IPS-NIHi7 (cell line): Measurements from ENCODE around the gene PRSS22.
"Not testable (repeated sequence)": the region's sequence is repeated elsewhere in the genome, so short reads cannot be mapped to it uniquely, and the experiment has no call there.

Experiments used
- DNase-seq: peaks from one replicate; pipeline ENCODE4 v3.0.0; 2012; ENCODE audit warnings: mixed read lengths; ENCODE audit errors: extremely low spot score

PRSS22 gene

GRCh38 chr16:2857451-2858244 lies at the start of gene PRSS22:
Gene PRSS22 (minus strand): TSS chr16:2858170. CDS start chr16:2858104, 66 bp downstream.
- DNase-seq, result no peak

- DNase-seq, result not testable (repeated sequence)
These were observed 49.2 kb upstream of the PRSS22 start for GRCh38 chr16:2907084-2907753.

- no peak for DNase-seq
These were observed 48.0 kb upstream of the PRSS22 start for GRCh38 chr16:2905988-2906387.

- DNase-seq, result peak; percentile 95
These were observed 47.4 kb upstream of the PRSS22 start for GRCh38 chr16:2905241-2905987.

- no peak for DNase-seq
These were observed 46.9 kb upstream of the PRSS22 start for GRCh38 chr16:2904922-2905240.

- DNase-seq, result peak; percentile 90
These were observed 46.3 kb upstream of the PRSS22 start for GRCh38 chr16:2904100-2904921.

- DNase-seq, result no peak
These were observed 44.6 kb upstream of the PRSS22 start for GRCh38 chr16:2902337-2903130.

GRCh38 chr16:2900526-2901075 lies 42.6 kb upstream of the PRSS22 start:
- DNase-seq, result no peak

GRCh38 chr16:2899564-2900072 lies 41.6 kb upstream of the PRSS22 start:
- no peak for DNase-seq

GRCh38 chr16:2898831-2899563 lies 41.0 kb upstream of the PRSS22 start:
- DNase-seq, result no peak

- no peak for DNase-seq
These were observed 39.1 kb upstream of the PRSS22 start for GRCh38 chr16:2897110-2897509.

- peak; percentile 3 for DNase-seq
These were observed 38.6 kb upstream of the PRSS22 start for GRCh38 chr16:2896480-2897010.

- DNase-seq, result no peak
These were observed 37.8 kb upstream of the PRSS22 start for GRCh38 chr16:2895813-2896212.

- DNase-seq, result no peak
These were observed 36.3 kb upstream of the PRSS22 start for GRCh38 chr16:2894231-2894630.

GRCh38 chr16:2884041-2884451 lies 26.1 kb upstream of the PRSS22 start:
- DNase-seq, result no peak

GRCh38 chr16:2883458-2883908 lies 25.5 kb upstream of the PRSS22 start:
- peak; percentile 13 for DNase-seq

- DNase-seq, result peak; percentile 97
These were observed 24.9 kb upstream of the PRSS22 start, which contains the start of gene FLYWCH2 for GRCh38 chr16:2882650-2883457. Gene FLYWCH2 (plus strand): TSS chr16:2883215. CDS start chr16:2896450, 13,235 bp downstream.
